Stimulated activated CD8-positive, alpha-beta memory T cell treated with anti-CD3 and anti-CD28 coated beads, Interleukin-7, amount 100 ng/mL, for 1 hour (primary cell): Measurements from ENCODE around the gene UTP25.

Source experiments
- DNase-seq, 2 donors: peaks; one replicate each; pipeline ENCODE4 v3.0.0-alpha.2; 2020; ENCODE audit warnings: low read depth in 2 of 2

Gene UTP25

DNA sequence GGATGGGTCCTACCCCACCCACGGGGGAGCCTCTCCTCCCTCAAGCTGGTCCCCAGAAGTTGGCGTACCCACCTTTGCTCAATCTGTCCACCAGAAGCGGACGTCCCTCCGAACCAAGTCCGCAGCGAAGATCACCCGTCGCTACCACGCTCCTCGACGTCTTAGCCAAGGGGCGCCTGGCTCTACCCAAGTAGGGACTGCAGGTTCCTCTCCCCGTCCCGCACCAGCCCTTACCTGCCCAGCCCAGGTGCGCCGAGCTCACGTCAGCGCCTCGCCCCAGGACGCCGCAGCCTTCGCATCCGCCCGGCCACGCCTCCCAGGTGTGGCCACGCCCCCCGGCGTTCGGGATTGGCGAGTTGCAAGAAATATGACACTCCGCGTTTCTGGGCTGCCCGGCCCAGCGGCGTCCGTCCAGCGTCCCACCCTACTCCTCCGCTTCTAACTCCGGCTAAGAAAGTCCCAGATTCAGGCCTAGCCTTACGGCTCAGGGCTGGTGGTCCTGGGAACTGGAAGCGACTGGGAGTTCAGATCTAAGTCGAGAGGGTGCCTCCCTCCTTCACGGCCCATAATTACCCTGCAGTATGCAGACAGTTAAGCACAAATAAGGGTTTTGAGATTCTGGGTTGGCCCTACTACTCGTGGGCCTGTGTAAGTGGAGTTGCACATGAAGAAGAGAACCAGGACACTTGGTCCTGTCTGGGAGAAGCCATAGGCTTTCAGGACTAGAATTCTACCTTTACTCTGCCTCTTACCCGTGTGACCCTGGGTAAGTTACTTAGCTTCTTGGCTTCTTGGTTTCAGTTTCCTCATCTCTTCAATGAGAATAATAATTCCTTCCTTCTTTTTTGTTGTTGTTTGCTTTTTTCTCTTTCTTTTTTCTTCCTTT is 21.7 kb upstream of the UTP25 start, which contains the start of gene IRF6:
IRF6 (minus strand) TSS at position 268 of the 886 bp plus-strand sequence. CDS start 4,729 bp downstream, outside the sequence.
- peak; percentile 40 to 51 for DNase-seq

DNA sequence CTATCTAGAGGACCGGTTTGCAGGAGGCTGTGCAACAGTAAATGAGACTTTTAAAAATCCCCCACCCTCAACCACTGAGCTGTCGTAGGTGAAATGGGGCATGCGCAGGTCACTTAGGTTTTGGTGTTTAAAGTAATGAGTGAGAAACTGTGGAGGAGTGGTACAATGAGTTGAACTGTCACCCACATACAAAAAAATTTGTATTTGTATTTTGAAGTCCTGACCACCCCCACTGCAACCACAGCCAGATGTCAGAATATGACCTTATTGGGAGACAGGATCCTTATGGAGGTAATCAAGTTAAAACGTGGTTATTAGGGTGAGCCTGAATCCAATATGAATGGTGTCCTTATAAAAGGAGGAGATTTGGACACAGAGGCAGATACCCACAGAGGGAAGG is 20.3 kb upstream of the UTP25 start:
- DNase-seq, result no peak

DNA sequence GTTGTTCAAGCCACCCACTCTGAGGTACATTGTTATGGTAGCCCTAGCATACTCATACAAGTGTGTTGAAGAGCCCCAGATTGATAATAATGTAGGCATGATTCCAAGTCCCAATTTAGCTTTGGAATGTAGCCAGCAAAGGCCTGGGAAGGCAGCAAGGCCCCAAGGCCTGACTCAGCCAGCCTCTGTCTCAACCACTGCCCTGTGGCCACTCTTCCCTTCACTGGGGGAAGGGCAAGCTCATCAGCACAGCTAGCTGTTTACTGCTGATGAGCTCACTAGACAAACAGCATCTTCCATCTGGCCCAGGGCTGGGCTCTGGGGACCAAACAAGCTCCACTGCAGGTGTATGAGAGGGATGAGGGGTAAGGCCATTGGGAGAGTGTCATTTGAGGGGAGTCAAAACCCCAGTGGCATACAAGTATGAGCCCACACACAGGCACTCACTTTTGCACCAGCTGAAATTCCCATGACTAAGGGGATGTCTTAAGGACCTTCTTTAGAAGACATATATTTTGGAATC is 19.7 kb upstream of the UTP25 start:
- no peak for DNase-seq

DNA sequence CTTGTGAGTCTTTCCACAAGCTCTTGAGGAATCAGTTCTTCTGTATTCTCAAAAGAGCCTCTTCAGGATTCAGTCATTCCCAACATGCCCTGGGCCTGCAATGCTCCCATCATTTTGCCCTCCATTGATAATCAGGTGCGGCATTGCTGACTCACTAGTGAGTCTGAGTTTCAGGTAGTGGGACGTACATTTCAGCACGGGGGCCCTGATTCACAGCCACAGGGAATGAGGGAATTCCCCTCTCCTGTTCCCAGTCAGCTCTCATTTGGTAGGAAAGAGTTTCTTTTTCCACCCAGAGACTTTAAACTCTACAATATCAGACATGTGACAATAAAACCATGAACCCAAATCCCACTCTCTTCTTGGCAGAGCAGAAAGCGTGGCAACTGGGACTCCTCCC is 18.2 kb upstream of the UTP25 start:
- no peak for DNase-seq

DNA sequence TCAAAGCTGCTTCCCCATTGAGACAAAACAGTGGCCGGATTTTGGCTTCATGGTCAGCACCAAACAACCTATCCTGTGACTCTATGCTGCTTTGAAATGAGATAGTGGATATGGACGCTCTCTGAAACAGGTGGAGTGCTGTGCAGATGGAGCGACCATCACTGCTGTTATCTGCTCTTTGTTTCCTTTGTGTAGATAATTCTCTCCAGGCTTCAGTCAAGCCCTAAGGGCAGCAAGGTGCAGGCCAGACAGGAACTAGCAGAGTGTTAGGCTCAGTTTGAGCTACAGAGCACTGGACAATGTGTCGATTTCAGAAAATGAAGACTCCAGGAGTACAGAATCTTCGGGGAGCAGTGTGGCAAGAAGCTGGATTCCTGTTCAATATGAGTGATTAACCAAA is 17.0 kb upstream of the UTP25 start:
- DNase-seq, result no peak

DNA sequence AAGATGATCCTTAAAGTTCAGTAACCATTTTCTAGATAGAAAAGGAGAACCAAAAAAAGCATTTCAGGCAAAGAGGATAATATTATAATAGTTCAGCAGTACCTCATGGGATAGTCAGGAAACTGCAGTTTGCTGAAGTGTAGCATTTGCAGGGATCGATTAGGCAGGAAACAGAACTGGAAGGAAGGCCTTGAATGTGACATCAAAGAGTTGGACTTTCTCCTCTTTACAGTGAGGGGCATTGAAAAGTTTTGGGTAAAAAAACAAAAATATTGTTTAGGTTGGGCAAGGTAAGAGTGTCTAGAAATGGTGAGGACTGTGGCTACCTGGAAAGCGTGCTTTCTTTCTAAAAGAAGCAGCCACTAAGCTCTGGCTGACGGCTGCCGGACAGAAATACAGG is 13.9 kb upstream of the UTP25 start:
- no peak for DNase-seq

DNA sequence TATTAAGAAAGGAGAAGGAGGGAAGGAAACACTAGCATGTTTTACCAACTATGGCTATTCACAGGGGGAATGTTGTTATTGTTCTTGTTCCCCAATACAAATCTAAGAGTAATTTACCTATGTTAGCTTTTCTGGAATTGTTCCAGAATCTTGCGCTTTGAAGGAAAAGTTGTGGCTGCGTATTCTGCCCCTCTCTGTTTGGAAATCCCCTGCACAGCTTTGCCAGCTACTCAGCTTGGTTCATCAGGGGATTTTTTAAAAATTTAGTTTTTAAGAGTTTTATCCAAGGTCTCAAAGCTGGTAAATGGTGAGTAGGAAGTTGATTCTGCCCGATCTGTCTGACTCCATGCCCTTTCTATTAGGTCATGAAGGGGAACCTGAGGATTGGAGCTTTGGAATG is 12.3 kb upstream of the UTP25 start:
- no peak for DNase-seq

DNA sequence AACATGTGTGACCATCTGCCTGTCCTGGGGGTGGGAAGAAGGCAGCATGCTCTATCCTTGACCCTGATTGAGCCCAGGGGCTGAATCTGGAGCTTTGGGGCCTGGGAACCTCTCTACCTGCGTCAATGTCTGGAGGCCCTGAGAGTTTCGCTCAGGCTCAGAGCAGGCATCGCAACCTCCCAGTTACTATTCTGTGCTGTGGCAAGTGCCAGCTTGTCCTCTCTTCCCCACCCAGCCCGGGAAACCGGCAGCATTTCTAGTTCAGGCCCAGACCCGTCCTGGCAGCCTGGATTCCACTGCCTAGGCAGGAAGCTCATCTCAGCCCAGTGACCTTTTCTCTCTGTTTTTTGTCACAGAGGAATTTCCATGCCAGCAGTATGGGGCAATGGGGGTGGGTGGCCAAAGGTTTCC is 11.8 kb upstream of the UTP25 start:
- DNase-seq, result no peak

DNA sequence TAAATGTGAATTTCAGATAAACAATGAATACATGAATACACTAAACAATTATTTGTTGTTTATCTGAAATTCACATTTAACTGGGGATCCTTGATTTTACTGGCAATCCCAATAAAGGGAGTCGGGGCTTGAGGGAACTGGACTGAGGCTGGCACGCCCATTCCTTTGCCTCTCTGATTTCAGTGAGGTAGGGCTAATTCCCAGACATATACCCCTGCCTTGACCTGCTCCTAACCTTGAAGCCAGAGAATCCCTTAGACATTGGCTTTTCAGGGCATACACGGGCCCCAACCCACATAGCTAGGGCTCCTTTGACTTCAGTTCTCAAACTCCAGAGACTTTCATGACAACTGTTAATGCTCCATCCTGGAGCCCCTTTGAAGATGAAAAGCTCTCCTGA is 10.8 kb upstream of the UTP25 start:
- DNase-seq, result no peak

DNA sequence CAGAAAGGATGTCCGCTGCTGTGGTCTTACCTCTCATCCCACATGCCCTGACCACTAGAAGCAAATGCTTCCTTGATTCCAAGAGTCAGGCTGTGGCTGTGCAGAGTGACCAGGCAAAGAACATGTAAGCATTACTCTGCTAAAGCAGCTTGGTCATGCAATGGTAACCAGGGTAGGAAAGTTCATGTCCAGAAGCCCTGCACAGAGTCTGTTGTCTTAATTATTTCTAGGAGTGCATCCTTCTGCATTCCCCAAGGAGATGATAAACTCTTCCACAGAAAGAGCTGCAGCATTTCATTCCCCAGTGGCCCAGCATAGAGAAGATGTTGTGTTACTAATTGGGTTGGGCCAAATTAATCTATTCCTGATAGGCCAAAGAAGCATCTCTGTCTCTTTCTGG is 10.1 kb upstream of the UTP25 start:
- no peak for DNase-seq

DNA sequence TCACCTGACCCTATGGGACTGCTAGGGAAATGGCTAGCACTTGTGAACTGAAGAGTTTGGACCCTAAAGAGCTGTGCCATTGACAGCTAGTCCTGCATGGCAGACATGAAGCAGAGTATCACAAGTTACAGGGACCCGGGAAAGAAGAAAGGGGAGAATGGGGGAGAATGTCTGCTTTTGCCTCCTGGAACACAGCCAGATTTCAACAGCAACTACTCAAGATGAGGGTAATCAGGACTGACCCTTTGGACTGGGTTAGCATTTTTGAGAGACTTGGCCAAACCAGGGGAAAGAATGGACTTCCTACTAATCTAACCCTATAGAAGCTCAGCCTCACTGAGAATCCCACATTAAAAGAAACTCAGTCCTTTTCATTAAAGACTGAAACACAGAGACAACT is 8.7 kb upstream of the UTP25 start:
- no peak for DNase-seq

DNA sequence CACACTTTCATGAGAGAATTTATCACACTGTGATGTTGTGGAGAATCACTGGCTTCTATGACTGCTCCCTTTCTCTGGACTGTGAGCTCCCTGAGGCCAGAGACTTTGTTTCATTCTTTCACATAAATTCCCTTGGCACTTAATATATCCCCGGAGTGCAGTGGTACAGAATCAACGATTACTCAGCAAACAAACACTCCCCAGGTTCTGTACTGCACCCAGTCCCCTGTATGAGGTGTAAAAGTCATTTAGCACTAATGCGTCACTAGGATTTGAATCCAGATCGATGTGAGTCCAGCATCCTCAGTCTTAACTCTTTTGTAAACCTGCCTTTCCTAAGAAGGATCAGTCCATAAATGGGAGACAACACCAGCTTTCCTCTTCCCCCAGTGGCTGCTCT is 6.8 kb upstream of the UTP25 start:
- no peak for DNase-seq

DNA sequence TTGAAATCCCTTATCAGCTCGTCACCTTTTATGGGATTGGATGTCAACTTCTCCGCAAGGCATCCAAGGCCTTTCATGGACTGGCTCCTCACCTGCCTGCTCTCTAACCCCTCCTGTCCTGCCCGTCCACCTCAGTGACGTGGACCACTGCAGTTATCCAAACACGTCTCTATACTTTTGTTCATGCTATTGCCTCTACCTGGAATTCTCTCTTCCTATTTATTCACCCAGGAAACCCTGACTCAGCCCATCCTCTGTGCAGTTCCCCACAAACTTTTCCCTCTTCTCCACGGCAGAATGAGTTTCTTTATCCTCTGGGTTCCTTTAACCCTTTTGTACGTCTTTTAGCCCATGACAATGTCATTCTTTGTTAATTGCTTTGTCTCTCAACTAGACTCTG is 5.1 kb upstream of the UTP25 start:
- no peak for DNase-seq

DNA sequence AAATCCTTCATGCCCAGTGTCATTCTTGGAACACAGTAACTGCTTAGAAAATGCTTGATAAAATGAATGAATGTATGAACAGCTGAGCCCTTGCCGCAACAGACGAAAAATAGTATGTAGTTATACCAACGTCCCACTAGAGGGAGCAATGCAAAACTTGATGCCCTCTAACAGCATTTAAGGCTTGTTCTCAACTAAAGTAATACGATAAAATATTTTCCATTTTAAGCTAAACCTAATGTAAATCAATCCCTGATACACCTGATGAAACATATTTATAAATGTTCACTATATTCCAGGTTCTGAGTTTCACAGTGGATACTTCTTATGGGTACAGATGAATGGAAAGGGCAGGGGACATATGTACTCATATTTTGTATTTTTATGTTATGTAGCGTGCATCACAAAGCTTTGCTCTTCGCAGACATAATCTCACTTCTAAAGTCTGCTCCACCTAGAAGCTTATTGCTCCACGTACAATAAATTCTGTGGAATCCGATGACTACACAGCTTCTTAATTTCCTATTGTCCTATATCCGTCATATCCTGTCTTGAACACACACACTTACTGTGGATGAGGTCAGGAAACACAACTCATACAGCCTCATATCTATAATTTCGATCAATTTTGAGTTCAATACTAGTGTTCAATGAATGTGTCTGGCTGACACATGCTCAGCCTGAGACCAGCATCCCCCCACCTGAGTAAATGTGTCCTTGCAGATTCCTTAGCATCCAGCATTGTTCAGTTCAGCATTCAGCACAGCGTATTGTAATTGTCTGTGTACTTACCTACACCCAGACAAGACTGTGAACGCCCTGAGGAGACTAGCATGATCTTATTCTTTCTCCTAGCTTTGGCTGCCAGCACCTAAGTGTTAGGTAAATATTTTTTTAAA is 4.4 kb upstream of the UTP25 start:
- DNase-seq, result no peak

DNA sequence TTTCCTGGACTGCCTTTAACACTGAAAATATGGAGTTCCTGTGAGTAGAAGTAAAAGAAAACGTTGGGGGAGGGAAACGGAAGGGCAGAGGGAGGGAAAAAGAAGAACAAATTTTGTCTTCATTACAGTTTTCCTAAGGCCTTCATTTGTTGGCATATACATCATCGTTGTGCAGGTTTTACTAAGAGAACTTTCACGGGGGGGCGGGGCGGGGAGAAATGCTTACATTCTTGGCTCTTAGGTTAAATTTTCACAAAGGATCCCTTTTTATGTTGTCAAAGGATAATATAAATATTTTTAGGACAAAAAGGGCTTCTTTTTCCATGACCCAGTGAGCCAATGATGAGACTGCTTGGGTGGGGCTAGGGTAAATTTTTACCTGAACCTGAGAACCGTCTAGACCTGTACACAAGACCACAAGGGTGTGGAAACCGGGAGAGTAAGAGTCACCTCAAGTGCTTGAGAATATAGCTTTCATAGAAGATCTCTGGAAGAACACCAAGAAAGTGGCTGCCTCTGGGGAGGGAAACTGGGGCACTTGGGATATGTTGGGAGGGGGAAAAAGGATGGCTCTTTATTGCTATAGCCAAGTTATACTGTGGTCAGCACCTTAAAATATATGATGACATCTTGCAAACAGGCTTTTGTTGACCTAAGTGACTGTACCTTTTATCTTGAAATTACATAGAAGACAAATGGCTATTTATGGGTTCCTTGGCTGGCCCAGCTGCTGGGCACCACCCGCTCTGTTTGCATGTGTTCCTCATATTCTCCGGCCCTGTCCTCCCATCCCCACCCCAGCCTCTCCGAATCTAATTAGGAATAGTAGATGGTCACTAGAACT is 2.0 kb upstream of the UTP25 start:
- no peak for DNase-seq

DNA sequence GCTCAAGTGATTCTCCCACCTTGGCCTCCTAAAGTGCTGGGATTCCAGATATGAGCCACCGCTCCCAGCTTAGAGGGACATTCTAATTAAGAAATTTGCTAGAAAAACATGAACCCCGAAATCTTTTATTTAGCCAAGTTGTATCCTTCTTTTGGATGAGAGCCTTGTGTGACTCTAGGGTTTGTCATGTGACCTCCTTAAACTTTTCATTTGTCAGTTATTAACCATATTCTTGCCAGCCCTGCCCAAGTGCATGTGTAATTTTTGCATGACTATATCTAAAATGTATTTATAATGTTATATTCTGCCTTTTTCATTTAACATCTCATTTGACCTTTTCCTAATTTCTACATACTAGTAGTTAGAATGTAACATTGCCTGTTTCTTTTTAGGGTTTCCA is 1.9 kb downstream of the UTP25 start:
- no peak for DNase-seq

DNA sequence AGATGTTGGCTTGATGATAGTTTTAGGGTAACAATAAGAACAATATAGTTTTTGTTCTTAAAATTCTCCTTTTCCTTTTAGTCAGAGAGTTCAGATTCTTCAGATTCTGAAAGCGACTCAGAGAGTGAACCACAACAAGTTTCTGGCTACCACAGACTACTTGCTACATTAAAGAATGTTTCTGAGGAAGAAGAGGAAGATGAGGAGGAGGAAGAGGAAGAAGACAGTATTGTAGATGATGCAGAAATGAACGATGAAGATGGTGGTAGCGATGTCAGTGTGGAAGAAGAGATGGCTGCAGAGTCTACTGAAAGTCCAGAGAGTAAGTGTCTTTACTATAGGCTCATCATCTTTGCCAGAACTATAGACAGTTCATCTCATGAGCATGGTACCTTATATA is 3.0 kb downstream of the UTP25 start:
- DNase-seq, result no peak

DNA sequence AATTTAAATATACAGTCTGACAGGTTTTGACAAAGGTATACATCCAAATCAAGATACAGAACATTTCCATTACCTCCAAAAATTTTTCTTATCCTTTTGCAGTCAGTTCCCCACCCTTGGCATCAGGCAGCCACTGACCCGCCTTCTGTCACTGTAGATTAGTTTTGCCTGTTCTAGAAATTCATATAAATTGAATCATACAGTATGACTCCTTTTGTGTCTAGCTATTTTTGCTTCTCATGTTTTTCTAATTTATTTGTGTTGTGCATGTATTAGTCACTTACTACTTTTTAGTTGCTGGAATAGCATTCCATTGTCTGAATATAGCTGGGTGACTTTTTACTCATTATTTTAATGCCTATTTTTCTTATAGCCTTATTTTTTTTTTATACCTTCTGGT is 3.8 kb downstream of the UTP25 start:
- DNase-seq, result no peak

DNA sequence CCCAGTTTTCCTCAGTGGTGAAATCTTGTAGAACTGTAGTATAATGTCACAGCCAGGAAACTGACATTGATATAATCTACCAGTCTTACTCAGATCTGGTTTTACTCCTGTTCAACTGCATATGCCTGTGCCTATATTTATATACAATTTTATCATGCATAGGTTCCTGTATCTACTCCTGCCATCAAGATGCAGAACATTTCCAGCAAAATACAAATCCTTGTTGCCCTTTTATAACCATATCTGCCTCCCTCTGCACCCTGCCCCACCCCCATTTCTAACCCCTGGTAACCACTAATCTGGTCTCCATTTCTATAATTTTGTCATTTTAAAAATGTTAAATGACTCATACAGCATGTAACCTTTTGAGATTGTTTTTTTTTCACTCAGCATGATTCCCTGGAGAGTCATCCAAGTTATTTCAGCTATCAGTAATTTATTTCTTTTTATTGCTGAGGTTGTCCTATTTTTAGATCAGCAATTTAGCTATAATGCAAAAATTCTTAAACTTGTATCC is 8.1 kb downstream of the UTP25 start:
- DNase-seq, result no peak

DNA sequence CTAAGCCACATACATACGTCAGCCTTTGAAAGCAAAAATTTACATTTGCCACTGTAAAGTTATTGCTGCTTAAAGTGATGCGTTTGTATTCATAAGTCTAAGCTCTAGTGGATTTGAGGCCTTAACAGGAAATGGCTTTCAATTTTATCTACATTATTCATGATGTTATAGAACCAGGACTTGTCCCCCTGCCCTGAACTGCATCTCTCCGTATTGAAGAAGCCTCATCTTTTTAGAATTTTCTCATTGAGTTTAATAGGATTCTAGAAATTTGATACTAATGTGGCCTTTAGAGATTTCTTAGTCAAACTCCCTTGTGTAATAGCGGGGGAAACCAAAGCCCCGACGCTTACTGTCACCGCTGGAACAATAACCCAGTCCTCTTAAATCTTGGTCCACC is 9.9 kb downstream of the UTP25 start:
- no peak for DNase-seq

DNA sequence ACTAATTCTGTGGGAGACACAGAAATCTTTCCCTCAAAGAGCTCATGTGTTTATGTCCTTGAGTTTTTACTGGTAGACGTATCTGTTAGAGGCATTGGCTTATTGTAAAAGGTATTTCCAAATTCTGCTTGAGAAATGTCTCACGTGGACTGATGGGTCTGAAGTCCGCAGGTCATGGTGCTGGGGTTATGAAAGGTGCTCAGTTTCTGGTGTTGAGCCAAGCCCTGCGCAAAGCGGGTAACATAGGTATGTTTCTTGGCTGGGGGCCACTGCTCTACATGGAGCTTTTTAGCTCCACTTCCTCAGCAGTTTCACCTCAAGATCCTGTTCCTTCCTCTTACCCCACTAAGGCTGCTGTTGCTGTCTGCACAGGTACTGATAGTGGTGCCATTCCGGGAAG is 10.8 kb downstream of the UTP25 start:
- DNase-seq, result no peak
